PFSK-1 (cell line): ENCODE data around the gene ST3GAL5.

Experiments
- FOXP2 ChIP-seq: optimal IDR thresholded peaks from 2 replicates; pipeline ENCODE3; 2011; ENCODE audit warnings: borderline replicate concordance, control low read depth, inconsistent platforms; ENCODE audit not compliant: insufficient read depth; ENCODE audit errors: extremely low read length, extremely low read depth
- POLR2AphosphoS5 ChIP-seq: IDR thresholded peaks from 2 replicates; pipeline ENCODE4 v1.6.1; 2012; ENCODE audit warnings: low read depth, mild to moderate bottlenecking, control low read depth, low read length, moderate library complexity
- SIN3A ChIP-seq: IDR thresholded peaks from 2 replicates; pipeline ENCODE4 v1.6.1; 2012; ENCODE audit warnings: mild to moderate bottlenecking, low read length, moderate library complexity, borderline replicate concordance; ENCODE audit not compliant: insufficient read depth
- TAF1 ChIP-seq: IDR thresholded peaks from 2 replicates; pipeline ENCODE4 v1.6.1; 2012; ENCODE audit warnings: low read length, control low read depth, borderline replicate concordance; ENCODE audit not compliant: insufficient read depth
- TF ChIP-seq, protein P1 (sequence below), 2 experiments: IDR thresholded peaks; 2 replicates each; pipeline versions ENCODE4 v1.6.1 to v1.8.0; 2011 to 2012; ENCODE audit warnings: low read depth in 2 of 2, low read length in 2 of 2, control low read depth in 1 of 2, inconsistent platforms in 1 of 2, mild to moderate bottlenecking in 1 of 2, moderate library complexity in 1 of 2; ENCODE audit not compliant: insufficient read depth in 1 of 2

Gene ST3GAL5

DNA sequence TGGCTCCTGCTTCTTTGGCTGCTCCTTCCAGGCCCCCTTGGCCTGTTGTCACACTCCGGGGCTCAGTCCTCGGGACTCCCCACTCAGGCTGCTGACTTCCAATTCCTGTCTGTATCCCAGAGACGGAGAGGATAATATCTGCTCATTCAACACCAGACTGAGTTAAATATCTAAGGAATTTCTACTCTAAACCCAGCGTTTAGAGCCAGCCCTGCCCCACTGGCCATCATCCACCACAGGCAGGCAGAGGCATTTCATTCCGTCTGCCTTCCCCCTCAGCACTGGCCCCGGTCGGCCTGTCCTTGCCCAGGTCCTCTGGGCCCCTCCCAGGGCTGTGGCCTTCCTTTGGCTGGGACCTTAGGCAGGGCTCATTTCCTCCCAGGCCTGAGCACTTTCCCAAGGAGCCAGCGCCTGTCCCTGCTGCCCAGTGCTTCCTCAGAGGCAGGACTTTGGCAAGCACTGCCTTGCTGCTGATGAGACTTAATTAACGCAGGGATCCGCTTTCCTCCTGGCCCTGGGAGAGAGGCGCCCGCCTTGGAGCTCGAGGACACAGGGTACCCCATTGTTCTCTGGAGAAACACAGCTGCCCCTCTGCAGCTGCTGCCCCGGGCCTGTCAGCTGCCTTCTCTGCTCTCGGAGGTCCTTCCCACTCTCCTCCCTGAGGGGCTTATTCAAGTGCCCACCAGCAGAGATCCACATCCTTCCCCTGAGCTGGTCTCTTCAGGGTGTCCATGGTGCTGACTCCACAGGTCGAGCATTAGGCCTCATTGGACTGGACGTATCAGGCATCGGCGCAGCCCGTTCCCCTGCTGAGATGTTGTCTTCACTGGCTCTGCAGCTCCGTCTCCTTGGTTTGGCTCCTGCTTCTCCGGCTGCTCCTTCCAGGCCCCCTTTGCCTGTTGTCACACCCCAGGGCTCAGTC, 92.2 kb downstream of the ST3GAL5 start:
- TF ChIP-seq, protein P1, sequence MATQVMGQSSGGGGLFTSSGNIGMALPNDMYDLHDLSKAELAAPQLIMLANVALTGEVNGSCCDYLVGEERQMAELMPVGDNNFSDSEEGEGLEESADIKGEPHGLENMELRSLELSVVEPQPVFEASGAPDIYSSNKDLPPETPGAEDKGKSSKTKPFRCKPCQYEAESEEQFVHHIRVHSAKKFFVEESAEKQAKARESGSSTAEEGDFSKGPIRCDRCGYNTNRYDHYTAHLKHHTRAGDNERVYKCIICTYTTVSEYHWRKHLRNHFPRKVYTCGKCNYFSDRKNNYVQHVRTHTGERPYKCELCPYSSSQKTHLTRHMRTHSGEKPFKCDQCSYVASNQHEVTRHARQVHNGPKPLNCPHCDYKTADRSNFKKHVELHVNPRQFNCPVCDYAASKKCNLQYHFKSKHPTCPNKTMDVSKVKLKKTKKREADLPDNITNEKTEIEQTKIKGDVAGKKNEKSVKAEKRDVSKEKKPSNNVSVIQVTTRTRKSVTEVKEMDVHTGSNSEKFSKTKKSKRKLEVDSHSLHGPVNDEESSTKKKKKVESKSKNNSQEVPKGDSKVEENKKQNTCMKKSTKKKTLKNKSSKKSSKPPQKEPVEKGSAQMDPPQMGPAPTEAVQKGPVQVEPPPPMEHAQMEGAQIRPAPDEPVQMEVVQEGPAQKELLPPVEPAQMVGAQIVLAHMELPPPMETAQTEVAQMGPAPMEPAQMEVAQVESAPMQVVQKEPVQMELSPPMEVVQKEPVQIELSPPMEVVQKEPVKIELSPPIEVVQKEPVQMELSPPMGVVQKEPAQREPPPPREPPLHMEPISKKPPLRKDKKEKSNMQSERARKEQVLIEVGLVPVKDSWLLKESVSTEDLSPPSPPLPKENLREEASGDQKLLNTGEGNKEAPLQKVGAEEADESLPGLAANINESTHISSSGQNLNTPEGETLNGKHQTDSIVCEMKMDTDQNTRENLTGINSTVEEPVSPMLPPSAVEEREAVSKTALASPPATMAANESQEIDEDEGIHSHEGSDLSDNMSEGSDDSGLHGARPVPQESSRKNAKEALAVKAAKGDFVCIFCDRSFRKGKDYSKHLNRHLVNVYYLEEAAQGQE (IDR thresholded peaks at IDR 0.05; ENCODE audit: insufficient read depth in 1 of 2, low read depth in 2 of 2, low read length in 2 of 2), result peak; percentile 56 to 83; a peak in 3 of 4 replicates
- no peak for TF ChIP-seq FOXP2

DNA sequence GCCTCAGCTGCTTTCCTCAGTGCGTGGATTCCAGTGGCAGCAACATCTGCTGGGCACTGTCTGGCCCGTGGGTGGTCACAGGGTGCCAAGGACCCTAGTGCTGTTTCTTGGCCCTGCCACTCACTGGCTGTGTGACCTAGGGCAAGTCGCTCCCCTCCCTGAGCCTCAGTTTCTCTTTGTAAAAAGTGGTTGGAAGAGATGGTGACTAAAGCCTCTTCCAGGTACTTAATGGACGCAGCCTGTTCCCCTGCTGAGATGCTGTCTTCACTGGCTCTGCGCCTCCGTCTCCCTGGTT, 92.8 kb downstream of the ST3GAL5 start:
- TF ChIP-seq SIN3A (no peak), FOXP2 (no peak), TAF1 (no peak), POLR2AphosphoS5 (no peak)
- TF ChIP-seq, protein P1 (IDR thresholded peaks at IDR 0.05; ENCODE audit: insufficient read depth in 1 of 2, low read depth in 2 of 2, low read length in 2 of 2), result no peak

DNA sequence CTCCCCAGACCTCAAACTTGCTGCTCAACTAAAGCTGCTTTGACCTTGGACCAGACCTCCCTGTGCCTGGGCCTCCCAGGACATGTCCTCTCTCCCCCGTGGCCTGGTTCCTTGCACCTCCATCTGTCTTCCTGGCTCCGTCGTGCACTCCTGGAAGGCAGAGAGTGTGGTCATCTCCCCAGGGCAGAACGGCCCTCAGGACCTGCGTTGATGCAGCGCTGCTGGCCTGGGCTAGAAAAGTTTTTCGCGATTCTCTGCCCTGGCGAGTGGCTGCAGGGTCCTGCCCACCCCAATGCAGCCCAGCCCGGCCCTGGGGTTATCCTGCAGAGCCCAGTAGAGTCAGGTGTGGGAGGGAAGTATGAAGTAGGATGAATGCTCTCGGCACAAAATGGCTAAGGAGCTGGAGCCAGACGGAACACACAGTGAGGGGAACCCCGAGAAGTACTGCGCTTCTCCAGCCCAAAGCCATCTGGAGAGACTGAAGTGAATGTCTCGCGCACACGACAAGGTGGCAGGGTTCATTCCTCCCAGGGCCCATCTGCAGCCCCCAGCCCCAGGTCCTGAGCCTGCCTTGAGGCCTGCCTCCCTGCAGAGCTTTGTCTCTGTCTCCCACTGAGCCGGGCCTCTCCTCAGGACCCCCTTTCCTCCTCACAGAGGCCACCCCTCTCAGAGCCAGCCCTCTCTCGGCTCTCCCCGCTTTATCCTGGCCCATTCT, 93.3 kb downstream of the ST3GAL5 start:
- TF ChIP-seq SIN3A, result no peak
- TF ChIP-seq, protein P1 (IDR thresholded peaks at IDR 0.05; ENCODE audit: insufficient read depth in 1 of 2, low read depth in 2 of 2, low read length in 2 of 2), result no peak
- TF ChIP-seq TAF1, result no peak
- TF ChIP-seq FOXP2, result no peak
- TF ChIP-seq POLR2AphosphoS5, result no peak

DNA sequence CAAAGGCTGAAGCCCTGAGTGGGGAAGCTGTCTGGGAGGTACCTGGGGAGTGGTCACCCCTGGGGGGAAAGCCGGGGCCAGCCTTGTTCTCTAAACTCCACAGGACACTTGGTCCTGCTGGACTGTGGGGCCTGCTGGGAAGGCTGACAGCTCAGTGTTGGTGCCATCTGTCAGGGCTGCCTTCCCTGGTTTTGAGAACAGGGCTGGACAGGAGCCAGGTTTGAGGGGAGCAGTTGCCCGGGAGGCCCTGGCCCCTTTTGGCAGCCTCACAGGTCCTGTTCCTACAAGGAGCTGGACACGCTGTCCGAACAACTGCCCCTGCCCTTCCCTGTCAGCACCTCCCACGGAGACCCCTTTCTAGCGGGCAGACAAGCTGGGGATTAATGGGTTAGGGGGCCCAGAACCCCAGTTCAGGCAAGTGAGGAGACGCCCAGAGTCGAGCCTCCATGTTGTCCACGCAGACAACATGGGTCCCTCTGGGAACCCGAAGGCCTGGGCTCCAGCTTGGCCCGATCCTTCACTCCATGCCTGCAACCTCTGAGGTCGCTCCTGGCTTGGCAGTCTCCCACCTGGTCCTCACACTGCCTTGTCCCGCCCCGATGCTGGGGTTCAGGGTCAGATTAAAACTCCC, 94.2 kb downstream of the ST3GAL5 start:
- TF ChIP-seq TAF1 (no peak), POLR2AphosphoS5 (no peak), FOXP2 (no peak), SIN3A (no peak)
- TF ChIP-seq, protein P1 (IDR thresholded peaks at IDR 0.05; ENCODE audit: insufficient read depth in 1 of 2, low read depth in 2 of 2, low read length in 2 of 2), result no peak
